ENCODE data around the gene SYNE2. TPM values are rescaled to one million over a fixed set of nuclear protein-coding genes. Genes with fewer than 3 reads are reported as not detected.

SYNE2 gene
- total RNA-seq, 2 experiments from 2014 or later = 150 to 212 TPM

GRCh38 chr14:64109819-64110554 is 257.2 kb downstream of the SYNE2 start:
- H3K27ac ChIP-seq (ENCODE audit: low read depth, low read length, poor library complexity, severe bottlenecking) = no peak overlapping the region
- TSS peak; percentile 28 for BruUV-seq (replicated peaks)
- no peaks in the 10 kb centered on the region for H3K4me1 ChIP-seq (ENCODE audit: insufficient read depth, low read length, poor library complexity, severe bottlenecking)
- H4K20me1 ChIP-seq (ENCODE audit: insufficient read depth, low read length) = no peaks in the 10 kb centered on the region
- POLR2A ChIA-PET = interaction anchor here (0.6 to 0.7 kb wide), 8 partner anchors 10 to 1233 kb away, joined by 3 to 7 read pairs (median 3); no protein-coding TSS in a partner anchor
- H3K79me2 ChIP-seq (ENCODE audit: insufficient read depth, low read depth, low read length) = no peaks in the 10 kb centered on the region
- CTCF ChIA-PET (ENCODE audit: unreplicated experiment) = no interaction called here
- no peak for DNase-seq (ENCODE audit: low spot score)
- no peaks in the 10 kb centered on the region for H3K9me2 ChIP-seq (ENCODE audit: insufficient read depth, low read length)
- no peaks in the 10 kb centered on the region for H3K9me3 ChIP-seq (ENCODE audit: low read length)
- intact Hi-C loops (cut with micrococcal nuclease; ENCODE audit: unreplicated experiment) = loop anchor here (10.0 kb wide), 1 partner anchor 315 kb away; no protein-coding TSS in a partner anchor
- peaks cover 74% of the 10 kb centered on the region for H3K36me3 ChIP-seq (ENCODE audit: insufficient read depth, low read length)
- H2AFZ ChIP-seq (ENCODE audit: low read length) = no peak overlapping the region
- H3K4me2 ChIP-seq (ENCODE audit: low read length) = no peak overlapping the region
- TF ChIP-seq EZH2phosphoT487 (IDR thresholded peaks at IDR 0.05; ENCODE audit: borderline replicate concordance, low read depth, low read length) = no peak
- TF ChIP-seq, protein P1, sequence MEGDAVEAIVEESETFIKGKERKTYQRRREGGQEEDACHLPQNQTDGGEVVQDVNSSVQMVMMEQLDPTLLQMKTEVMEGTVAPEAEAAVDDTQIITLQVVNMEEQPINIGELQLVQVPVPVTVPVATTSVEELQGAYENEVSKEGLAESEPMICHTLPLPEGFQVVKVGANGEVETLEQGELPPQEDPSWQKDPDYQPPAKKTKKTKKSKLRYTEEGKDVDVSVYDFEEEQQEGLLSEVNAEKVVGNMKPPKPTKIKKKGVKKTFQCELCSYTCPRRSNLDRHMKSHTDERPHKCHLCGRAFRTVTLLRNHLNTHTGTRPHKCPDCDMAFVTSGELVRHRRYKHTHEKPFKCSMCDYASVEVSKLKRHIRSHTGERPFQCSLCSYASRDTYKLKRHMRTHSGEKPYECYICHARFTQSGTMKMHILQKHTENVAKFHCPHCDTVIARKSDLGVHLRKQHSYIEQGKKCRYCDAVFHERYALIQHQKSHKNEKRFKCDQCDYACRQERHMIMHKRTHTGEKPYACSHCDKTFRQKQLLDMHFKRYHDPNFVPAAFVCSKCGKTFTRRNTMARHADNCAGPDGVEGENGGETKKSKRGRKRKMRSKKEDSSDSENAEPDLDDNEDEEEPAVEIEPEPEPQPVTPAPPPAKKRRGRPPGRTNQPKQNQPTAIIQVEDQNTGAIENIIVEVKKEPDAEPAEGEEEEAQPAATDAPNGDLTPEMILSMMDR (conservative IDR thresholded peaks at IDR 0.05; ENCODE audit: low read length) = no peak
- H3K4me3 ChIP-seq (ENCODE audit: low read depth, low read length, poor library complexity, severe bottlenecking) = no peak overlapping the region

- no peak for DNase-seq (ENCODE audit: low spot score)
- H3K9me3 ChIP-seq (ENCODE audit: low read length) = no peaks in the 10 kb centered on the region
- no TSS peak for BruUV-seq (replicated peaks)
- no peaks in the 10 kb centered on the region for H3K4me1 ChIP-seq (ENCODE audit: insufficient read depth, low read length, poor library complexity, severe bottlenecking)
- H3K79me2 ChIP-seq (ENCODE audit: insufficient read depth, low read depth, low read length) = no peaks in the 10 kb centered on the region
- no peaks in the 10 kb centered on the region for H4K20me1 ChIP-seq (ENCODE audit: insufficient read depth, low read length)
- H3K4me2 ChIP-seq (ENCODE audit: low read length) = no peak overlapping the region
- peaks cover 73% of the 10 kb centered on the region for H3K36me3 ChIP-seq (ENCODE audit: insufficient read depth, low read length)
- CTCF ChIA-PET (ENCODE audit: unreplicated experiment) = no interaction called here
- no peak for TF ChIP-seq EZH2phosphoT487 (IDR thresholded peaks at IDR 0.05; ENCODE audit: borderline replicate concordance, low read depth, low read length)
- TF ChIP-seq, protein P1 (conservative IDR thresholded peaks at IDR 0.05; ENCODE audit: low read length) = no peak
- no peak overlapping the region for H3K4me3 ChIP-seq (ENCODE audit: low read depth, low read length, poor library complexity, severe bottlenecking)
- intact Hi-C loops (cut with micrococcal nuclease; ENCODE audit: unreplicated experiment) = loop anchor here (10.0 kb wide), 1 partner anchor 316 kb away; no protein-coding TSS in a partner anchor
- H3K27ac ChIP-seq (ENCODE audit: low read depth, low read length, poor library complexity, severe bottlenecking) = no peak overlapping the region
- POLR2A ChIA-PET = interaction anchor here (0.6 to 0.7 kb wide), 3 partner anchors 16 to 374 kb away, joined by 3 to 6 read pairs (median 4); no protein-coding TSS in a partner anchor
- H3K9me2 ChIP-seq (ENCODE audit: insufficient read depth, low read length) = no peaks in the 10 kb centered on the region
- no peak overlapping the region for H2AFZ ChIP-seq (ENCODE audit: low read length)
Measured at GRCh38 chr14:64110802-64111201, 258.0 kb downstream of the SYNE2 start.
